ENCODE measurements around the gene MMD. TPM values are rescaled to one million over a fixed set of nuclear protein-coding genes. Genes with fewer than 3 reads are reported as not detected.
"Not testable (repeated sequence)": the region's sequence is repeated elsewhere in the genome, so short reads cannot be mapped to it uniquely, and the experiment has no call there.

The MMD gene
- total RNA-seq, 2 experiments from 2014 or later = 26.6 to 26.8 TPM

DNA sequence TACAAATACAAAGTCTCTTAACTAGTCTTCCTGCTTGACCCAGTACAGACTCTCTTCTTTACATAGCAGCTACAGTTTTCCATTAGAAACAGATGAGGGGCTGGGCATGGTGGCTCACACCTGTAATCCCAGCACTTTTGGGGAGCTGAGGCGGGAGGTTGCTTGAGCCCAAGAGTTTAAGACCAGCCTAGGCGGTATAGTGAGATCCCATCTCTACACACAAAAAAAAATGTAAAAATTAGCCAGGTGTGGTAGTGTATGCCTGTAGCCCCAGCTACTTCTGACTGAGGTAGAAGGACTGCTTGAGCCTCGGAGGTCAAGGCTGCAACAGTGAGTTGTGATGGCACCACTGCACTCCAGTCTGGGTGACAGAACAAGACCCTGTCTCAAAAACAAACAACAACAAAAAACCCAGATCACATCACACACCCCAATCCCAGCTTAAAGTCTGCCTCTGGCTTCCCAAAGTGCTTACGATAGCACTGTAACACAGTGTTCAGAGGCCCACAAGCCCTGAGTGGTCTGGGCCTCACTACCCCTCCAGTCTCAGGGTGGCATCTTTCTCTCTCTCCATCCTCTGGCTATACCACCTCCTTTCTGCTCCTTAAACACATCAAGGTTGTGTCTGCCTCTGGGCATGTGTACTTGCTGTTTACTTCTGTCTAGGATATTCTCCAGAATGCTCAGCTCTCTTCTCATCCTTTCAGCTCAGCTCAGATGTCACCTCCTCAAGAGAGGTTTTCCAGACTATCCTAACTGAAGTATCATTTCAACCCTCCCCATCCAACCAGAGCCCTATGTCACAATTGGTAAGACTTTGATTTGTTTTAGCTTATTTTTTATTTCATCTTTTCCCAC, 4.0 kb downstream of the MMD start:
- H3K36me3 Mint-ChIP-seq = peaks cover 59% of the 10 kb centered on the region
- no peak overlapping the region for H3K4me3 Mint-ChIP-seq
- H3K4me1 Mint-ChIP-seq = peaks cover 58% of the 10 kb centered on the region

DNA sequence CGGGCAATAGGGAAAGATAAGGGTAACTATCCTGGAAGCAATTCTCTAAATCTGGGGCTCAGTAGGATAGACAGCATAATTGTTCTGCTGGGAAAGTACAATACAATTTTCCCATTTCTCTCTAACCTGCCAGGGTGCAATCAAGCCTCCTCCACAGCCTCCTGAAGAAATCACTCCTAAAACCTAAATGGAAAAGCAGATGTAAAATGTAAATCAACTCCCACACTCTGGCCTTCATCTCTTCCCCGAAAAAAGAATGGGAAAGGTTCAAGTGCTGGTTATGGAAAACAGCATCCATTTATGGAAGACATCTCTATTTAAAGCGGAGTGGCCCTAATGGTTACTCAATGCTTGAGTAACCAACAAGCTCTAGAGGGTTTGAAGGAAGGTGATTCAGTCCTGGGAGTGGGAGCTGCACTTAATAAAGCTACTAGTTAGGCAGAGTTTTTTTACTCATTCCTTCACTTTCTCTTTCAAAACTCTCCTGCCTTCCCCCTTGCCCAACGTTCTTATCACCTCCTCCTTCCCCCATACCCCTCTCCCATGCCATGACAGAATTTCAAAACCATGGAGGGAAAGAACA, 5.1 kb downstream of the MMD start:
- no peak overlapping the region for H3K4me3 Mint-ChIP-seq
- H3K36me3 Mint-ChIP-seq = peaks cover 59% of the 10 kb centered on the region
- DNase-seq = no peak
- H3K27ac Mint-ChIP-seq = peak overlapping the region; percentile 46
- no peaks in the 10 kb centered on the region for H3K9me3 Mint-ChIP-seq
- H3K4me1 Mint-ChIP-seq = peaks cover 55% of the 10 kb centered on the region
- H3K27me3 Mint-ChIP-seq = no peaks in the 10 kb centered on the region

More for the DNA sequence above, 4.0 kb downstream of the MMD start:
- peaks cover 5% of the 10 kb centered on the region for H3K27me3 Mint-ChIP-seq
- peak overlapping the region; percentile 9 for H3K27ac Mint-ChIP-seq
- DNase-seq = no peak
- no peaks in the 10 kb centered on the region for H3K9me3 Mint-ChIP-seq

GRCh38 chr17:55416000-55416399, 5.6 kb downstream of the MMD start:
- Mint-ChIP-seq H3K9me3 (no peaks in the 10 kb centered on the region), H3K36me3 (peaks cover 61% of the 10 kb centered on the region), H3K27ac (no peak overlapping the region), H3K4me3 (no peak overlapping the region), H3K27me3 (no peaks in the 10 kb centered on the region), H3K4me1 (peaks cover 55% of the 10 kb centered on the region)
- DNase-seq = no peak

DNA sequence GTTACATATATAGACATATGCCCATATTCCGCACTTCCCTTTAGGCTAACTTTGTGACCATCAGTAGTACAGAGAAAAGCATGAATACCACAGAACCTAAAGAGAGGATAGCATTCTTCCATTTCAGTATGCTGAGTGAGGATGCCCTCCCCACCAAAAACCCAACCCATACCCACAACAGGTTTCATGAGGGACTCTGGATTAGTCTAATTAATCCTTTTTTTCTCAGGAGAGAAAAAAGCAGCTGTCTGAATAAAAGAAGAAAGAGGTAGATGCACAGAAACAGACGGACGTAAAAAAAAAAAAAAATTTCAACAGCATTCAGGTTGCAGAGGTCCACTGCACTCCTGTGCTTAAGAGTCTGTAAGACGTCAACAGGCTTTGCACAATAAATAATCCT, 6.7 kb downstream of the MMD start:
- Mint-ChIP-seq H3K27ac (peak overlapping the region; percentile 47), H3K36me3 (peaks cover 64% of the 10 kb centered on the region), H3K27me3 (no peaks in the 10 kb centered on the region), H3K4me3 (no peak overlapping the region), H3K4me1 (peaks cover 52% of the 10 kb centered on the region), H3K9me3 (no peaks in the 10 kb centered on the region)
- no peak for DNase-seq

DNA sequence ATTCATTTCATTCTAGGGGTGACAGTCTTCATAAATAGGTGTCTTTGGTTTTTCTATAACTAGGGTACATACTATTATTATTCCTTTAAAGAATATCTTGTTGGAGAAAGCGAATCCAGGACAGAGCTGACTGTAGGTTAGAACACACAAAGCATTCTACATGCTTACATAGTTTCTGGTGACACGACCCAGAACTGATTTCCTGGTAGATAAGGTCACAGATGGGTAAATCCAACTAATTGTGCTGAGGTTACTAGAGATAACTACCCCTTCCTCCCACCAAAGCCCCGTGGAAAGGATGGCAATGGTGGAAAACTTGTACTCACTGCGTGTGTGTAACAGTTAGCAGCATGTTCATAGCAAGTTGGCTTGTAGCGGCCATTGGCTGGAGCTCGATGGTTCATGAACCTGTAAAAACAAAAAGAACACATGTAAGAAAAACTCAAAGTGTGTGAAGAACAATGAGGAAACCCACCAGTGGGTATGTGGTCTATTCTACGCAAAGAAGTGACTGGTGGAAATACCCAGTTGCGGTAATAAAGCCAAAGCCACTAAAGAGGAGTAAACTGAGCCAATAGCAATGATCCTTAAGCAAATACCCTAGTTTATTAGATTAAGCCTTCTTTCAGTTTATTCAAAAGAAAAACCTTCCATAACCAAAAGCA, 7.7 kb downstream of the MMD start:
- Mint-ChIP-seq H3K9me3 (no peaks in the 10 kb centered on the region), H3K4me3 (peak overlapping the region; percentile 16), H3K4me1 (peaks cover 42% of the 10 kb centered on the region), H3K27ac (peak overlapping the region; percentile 84), H3K27me3 (no peaks in the 10 kb centered on the region), H3K36me3 (peaks cover 54% of the 10 kb centered on the region)
- peak; percentile 24 for DNase-seq

- no peak for DNase-seq
- no peaks in the 10 kb centered on the region for H3K27me3 Mint-ChIP-seq
- H3K9me3 Mint-ChIP-seq = no peaks in the 10 kb centered on the region
- H3K27ac Mint-ChIP-seq = no peak overlapping the region
- peaks cover 35% of the 10 kb centered on the region for H3K36me3 Mint-ChIP-seq
- H3K4me3 Mint-ChIP-seq = no peak overlapping the region
- H3K4me1 Mint-ChIP-seq = peaks cover 20% of the 10 kb centered on the region
These were observed 10.2 kb downstream of the MMD start for GRCh38 chr17:55411463-55411855.

- peaks cover 20% of the 10 kb centered on the region for H3K4me1 Mint-ChIP-seq
- H3K4me3 Mint-ChIP-seq = no peak overlapping the region
- DNase-seq = no peak
- no peaks in the 10 kb centered on the region for H3K9me3 Mint-ChIP-seq
- H3K36me3 Mint-ChIP-seq = peaks cover 35% of the 10 kb centered on the region
- no peaks in the 10 kb centered on the region for H3K27me3 Mint-ChIP-seq
- no peak overlapping the region for H3K27ac Mint-ChIP-seq
These were observed 10.7 kb downstream of the MMD start for GRCh38 chr17:55410722-55411462.

DNA sequence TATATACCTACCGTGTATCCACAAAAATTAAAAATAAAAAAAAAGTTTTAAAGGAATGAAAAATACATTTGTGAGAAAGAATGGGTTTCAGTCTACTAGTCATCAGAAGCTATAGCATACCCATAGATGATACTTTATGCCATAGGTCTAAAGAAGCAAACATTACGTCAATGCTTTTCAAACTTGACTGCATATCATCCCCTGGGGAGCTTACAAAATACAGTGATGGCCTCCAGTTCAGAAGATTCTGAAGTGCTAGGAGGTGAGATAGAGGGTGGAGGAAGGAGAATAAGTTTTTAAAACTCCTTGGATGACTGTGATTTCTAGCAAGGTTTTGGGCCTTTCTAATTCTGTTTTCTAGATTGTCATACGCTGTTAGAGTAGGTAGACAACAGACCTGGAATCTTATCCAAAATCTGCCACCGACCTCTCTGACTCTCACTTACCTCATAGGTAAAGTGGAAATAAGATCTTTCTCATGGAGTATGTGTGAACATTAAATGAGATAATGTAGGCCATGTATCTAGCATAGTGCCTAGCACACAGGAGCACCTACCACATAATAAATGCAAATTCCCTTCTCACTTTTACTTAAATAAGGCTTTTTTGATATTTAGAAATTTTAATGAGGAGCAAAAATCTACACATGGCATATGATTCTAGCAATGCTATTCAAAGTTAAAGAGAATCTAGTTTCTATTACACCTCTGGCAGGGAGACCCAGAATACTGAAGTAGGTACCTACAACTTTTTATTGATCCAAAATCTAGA, 12.4 kb downstream of the MMD start:
- H3K9me3 Mint-ChIP-seq = no peaks in the 10 kb centered on the region
- DNase-seq = no peak
- no peaks in the 10 kb centered on the region for H3K27me3 Mint-ChIP-seq
- H3K4me3 Mint-ChIP-seq = no peak overlapping the region
- H3K4me1 Mint-ChIP-seq = peaks cover 7% of the 10 kb centered on the region
- peaks cover 29% of the 10 kb centered on the region for H3K36me3 Mint-ChIP-seq
- H3K27ac Mint-ChIP-seq = no peak overlapping the region

DNA sequence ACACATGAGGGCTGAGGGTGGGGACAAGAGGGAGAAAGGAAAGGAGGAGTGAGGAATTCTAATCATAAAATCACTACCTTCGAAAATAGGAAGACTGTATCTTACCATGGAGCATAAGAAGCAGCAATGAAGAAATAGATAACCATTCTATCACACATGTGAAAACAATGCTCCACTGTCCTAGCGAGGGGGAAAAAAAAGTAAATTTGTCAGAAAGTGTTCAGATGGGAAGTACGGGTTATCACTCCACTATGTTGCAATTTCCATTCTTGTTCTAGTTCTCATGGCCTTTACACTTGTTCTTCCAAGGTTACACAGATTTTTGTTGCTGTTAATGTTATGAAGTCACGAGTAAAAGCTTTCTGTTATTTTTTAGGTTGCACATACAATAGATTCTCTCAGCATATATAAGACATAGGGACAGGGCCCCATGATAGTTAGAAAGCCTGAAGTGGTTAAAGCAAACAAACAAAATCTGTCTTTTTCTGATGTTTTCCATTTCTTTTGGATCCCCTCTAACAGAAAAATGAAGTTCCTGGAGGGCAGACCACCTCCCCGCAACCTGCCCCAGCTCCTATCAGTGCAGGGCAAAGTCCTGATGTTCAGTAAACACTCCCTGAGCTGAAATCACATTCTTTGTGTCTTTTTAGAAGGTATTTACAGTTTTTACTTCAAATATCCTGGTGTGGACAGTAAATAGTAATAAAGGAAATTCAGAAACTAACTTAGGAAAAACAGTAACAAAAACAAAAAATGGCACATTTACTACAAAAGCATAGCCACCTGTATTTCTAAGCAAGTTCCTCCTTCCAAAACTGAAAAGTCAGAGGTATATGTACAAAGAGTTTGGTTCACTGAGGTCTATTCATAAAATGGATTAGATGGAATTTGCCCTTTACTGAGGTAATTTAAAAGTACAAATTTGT, 13.7 kb downstream of the MMD start:
- Mint-ChIP-seq H3K4me1 (no peaks in the 10 kb centered on the region), H3K9me3 (no peaks in the 10 kb centered on the region), H3K27me3 (no peaks in the 10 kb centered on the region), H3K4me3 (no peak overlapping the region), H3K36me3 (peaks cover 22% of the 10 kb centered on the region), H3K27ac (no peak overlapping the region)
- DNase-seq = no peak

- Mint-ChIP-seq H3K27me3 (no peaks in the 10 kb centered on the region), H3K4me3 (no peak overlapping the region), H3K36me3 (peaks cover 20% of the 10 kb centered on the region), H3K9me3 (no peaks in the 10 kb centered on the region), H3K27ac (no peak overlapping the region), H3K4me1 (no peaks in the 10 kb centered on the region)
- no peak for DNase-seq
These were observed 16.0 kb downstream of the MMD start for GRCh38 chr17:55405600-55405999.

DNA sequence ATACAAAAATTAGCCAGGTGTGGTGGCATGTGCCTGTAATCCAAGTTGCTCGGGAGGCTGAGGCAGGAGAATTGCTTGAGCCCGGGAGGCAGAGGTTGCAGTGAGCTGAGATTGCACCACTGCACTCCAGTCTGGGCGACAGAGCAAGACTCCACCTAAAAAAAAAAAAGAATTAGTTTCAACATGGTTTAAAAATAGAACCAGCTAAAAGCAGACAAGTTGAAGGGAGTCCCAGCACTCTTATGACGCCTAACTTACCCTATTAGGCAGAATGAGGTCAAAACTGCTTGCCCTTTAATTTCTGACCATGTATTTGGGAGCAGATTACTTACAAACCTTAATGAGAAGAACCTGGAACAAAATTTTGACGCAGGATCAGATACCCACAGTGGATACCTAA, 17.4 kb downstream of the MMD start:
- H3K36me3 Mint-ChIP-seq = peaks cover 25% of the 10 kb centered on the region
- not testable (repeated sequence) for H3K27ac Mint-ChIP-seq

DNA sequence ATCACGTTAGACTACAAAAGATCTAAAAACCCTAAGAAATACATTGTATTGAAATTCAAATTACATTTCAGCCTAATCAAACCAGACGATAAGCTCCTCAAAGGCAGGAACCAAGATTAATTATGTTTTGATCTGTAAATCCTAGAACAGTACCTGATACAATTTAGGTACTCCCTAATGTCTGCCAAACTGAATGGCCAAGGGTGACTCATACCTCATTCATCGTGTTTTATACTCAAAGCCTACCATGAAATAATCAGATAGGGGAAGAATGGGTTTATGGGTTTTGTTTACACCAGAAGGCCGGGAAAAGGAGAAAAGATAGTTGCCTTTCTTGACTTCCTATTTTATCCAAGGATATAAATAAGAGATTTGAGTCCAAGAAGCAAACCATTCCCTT, 19.3 kb downstream of the MMD start:
- no peak for DNase-seq
- no peak overlapping the region for H3K4me3 Mint-ChIP-seq
- H3K36me3 Mint-ChIP-seq = peaks cover 31% of the 10 kb centered on the region
- H3K4me1 Mint-ChIP-seq = no peaks in the 10 kb centered on the region
- no peaks in the 10 kb centered on the region for H3K9me3 Mint-ChIP-seq
- H3K27me3 Mint-ChIP-seq = no peaks in the 10 kb centered on the region
- H3K27ac Mint-ChIP-seq = no peak overlapping the region

More for the DNA sequence above, 17.4 kb downstream of the MMD start:
- DNase-seq, H3K4me3 Mint-ChIP-seq, H3K9me3 Mint-ChIP-seq, H3K4me1 Mint-ChIP-seq, H3K27me3 Mint-ChIP-seq: not testable (repeated sequence)

GRCh38 chr17:55398689-55399088, 22.9 kb downstream of the MMD start:
- no peak overlapping the region for H3K27ac Mint-ChIP-seq
- no peaks in the 10 kb centered on the region for H3K9me3 Mint-ChIP-seq
- DNase-seq = no peak
- peaks cover 33% of the 10 kb centered on the region for H3K36me3 Mint-ChIP-seq
- no peaks in the 10 kb centered on the region for H3K27me3 Mint-ChIP-seq
- H3K4me3 Mint-ChIP-seq = no peak overlapping the region
- no peaks in the 10 kb centered on the region for H3K4me1 Mint-ChIP-seq
